ENCODE results near the gene NR4A1. TPM values are rescaled to one million over a fixed set of nuclear protein-coding genes. Genes with fewer than 3 reads are reported as not detected.

NR4A1 gene
- total RNA-seq, 1 donor from 2014 or later = 2.3 TPM

DNA sequence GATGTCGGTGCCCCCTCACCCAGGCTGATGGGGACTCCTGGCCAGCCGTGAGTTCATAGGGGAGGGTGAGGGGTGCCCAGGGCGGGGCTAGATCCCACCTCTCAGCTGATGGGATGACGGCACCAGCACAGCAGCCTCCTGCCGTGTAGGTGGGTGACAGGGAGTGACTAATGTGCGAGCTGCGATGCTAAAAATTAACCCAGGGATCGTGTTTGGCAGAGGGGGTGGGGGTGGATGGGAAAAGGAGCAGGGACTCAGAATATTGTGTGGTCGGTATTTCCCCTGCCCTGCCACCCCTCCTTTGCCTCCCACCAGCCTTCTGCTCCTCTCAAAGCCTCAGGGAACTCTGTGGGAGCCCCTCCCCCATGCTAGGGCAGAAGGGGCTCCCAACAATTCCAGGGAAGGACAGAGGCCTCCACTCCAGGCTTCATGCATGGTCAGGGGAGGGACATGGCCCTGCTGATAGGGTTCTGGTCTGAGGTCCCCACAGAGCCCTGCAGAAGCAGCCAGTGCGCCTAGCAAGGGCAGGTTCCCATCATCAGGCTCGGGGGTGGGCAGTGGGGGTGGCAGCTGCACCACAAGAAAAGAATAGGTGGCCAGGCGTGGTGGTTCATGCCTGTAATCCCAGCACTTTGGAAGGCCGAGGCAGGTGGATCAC, 32.0 kb upstream of the NR4A1 start:
- peaks cover 19% of the 10 kb centered on the region for H3K27me3 Mint-ChIP-seq (ENCODE audit: low read depth, unreplicated experiment)
- peaks cover 6% of the 10 kb centered on the region for H3K36me3 Mint-ChIP-seq (ENCODE audit: low read depth, unreplicated experiment)
- Histone ChIP-seq H3K27me3 (ENCODE audit: insufficient read depth, low read length) (no peaks in the 10 kb centered on the region), H3K4me2 (ENCODE audit: low read length) (peak overlapping the region; percentile 22), H3K4me3 (ENCODE audit: insufficient read depth, low read depth, low read length) (no peak overlapping the region), H3K27ac (ENCODE audit: low read depth, low read length) (no peak overlapping the region), H3K9ac (ENCODE audit: low read length) (no peak overlapping the region), H3K4me1 (ENCODE audit: insufficient read depth, low read length) (peaks cover 14% of the 10 kb centered on the region), H3K79me2 (ENCODE audit: insufficient read depth, low read length) (no peaks in the 10 kb centered on the region), H3K9me3 (ENCODE audit: insufficient read depth, low read depth, low read length) (no peaks in the 10 kb centered on the region), H2AFZ (ENCODE audit: low read depth, low read length) (no peak overlapping the region), H3K36me3 (ENCODE audit: insufficient read depth, low read length) (no peaks in the 10 kb centered on the region), H4K20me1 (ENCODE audit: insufficient read depth, low read length) (no peaks in the 10 kb centered on the region)
- DNase-seq (ENCODE audit: low read depth) = no peak
- TF ChIP-seq EZH2 (IDR thresholded peaks at IDR 0.05; ENCODE audit: insufficient read depth, low read length) = no peak
- TF ChIP-seq, protein P1, sequence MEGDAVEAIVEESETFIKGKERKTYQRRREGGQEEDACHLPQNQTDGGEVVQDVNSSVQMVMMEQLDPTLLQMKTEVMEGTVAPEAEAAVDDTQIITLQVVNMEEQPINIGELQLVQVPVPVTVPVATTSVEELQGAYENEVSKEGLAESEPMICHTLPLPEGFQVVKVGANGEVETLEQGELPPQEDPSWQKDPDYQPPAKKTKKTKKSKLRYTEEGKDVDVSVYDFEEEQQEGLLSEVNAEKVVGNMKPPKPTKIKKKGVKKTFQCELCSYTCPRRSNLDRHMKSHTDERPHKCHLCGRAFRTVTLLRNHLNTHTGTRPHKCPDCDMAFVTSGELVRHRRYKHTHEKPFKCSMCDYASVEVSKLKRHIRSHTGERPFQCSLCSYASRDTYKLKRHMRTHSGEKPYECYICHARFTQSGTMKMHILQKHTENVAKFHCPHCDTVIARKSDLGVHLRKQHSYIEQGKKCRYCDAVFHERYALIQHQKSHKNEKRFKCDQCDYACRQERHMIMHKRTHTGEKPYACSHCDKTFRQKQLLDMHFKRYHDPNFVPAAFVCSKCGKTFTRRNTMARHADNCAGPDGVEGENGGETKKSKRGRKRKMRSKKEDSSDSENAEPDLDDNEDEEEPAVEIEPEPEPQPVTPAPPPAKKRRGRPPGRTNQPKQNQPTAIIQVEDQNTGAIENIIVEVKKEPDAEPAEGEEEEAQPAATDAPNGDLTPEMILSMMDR (IDR thresholded peaks at IDR 0.05; ENCODE audit: insufficient read depth, low read depth, low read length) = no peak
- peaks cover 23% of the 10 kb centered on the region for H3K4me1 Mint-ChIP-seq (ENCODE audit: low read depth, unreplicated experiment)
- no peaks in the 10 kb centered on the region for H3K9me3 Mint-ChIP-seq (ENCODE audit: unreplicated experiment)
- no peak overlapping the region for H3K27ac Mint-ChIP-seq (ENCODE audit: unreplicated experiment)
- no peak for FAIRE-seq
- no peak overlapping the region for H3K4me3 Mint-ChIP-seq (ENCODE audit: unreplicated experiment)

DNA sequence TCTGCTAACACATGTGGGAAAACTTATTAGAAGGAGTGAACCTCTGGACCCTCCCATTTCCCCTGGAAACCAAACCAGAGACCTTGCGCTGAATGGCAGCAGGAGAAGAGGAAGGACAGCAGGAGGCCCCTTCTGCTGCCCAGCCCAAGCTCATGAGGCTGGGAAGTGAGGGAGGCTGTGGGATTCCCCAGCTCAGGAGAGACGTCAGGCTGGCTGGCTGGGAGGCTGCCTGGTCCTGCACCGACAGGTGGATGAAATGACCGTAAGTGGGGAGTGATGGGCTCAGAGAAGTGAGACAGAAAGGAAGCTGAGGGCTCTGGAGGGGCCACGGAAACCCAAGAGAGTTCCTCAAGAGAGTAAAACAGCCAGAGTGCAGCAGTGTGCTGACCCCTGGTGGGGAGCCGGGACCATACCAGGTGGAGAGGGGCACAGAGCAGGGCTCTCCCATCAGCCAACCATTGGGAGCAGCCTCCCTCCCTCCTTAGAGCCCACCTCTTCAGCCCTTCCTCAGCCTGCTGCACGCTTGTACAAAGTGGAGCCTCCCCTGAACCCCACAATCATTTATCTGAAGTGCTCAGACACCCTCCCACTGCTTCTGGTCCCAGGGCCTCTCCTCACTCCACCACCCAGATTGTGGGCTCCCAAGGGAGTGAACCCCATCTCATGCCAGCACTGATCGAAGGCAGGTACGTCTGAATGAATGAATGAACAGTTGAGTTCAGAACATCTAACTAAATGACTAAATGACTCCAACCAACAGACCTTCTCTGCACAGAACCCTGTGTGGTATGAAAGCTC, 30.5 kb upstream of the NR4A1 start:
- FAIRE-seq = no peak
- Histone ChIP-seq H3K4me3 (ENCODE audit: insufficient read depth, low read depth, low read length) (no peak overlapping the region), H3K9ac (ENCODE audit: low read length) (no peak overlapping the region), H2AFZ (ENCODE audit: low read depth, low read length) (no peak overlapping the region), H4K20me1 (ENCODE audit: insufficient read depth, low read length) (no peaks in the 10 kb centered on the region), H3K4me2 (ENCODE audit: low read length) (no peak overlapping the region), H3K36me3 (ENCODE audit: insufficient read depth, low read length) (no peaks in the 10 kb centered on the region), H3K4me1 (ENCODE audit: insufficient read depth, low read length) (peaks cover 15% of the 10 kb centered on the region), H3K9me3 (ENCODE audit: insufficient read depth, low read depth, low read length) (no peaks in the 10 kb centered on the region), H3K27ac (ENCODE audit: low read depth, low read length) (no peak overlapping the region), H3K27me3 (ENCODE audit: insufficient read depth, low read length) (no peaks in the 10 kb centered on the region), H3K79me2 (ENCODE audit: insufficient read depth, low read length) (no peaks in the 10 kb centered on the region)
- Mint-ChIP-seq H3K9me3 (ENCODE audit: unreplicated experiment) (no peaks in the 10 kb centered on the region), H3K36me3 (ENCODE audit: low read depth, unreplicated experiment) (peaks cover 6% of the 10 kb centered on the region), H3K4me3 (ENCODE audit: unreplicated experiment) (peak overlapping the region; percentile 35), H3K27me3 (ENCODE audit: low read depth, unreplicated experiment) (peaks cover 18% of the 10 kb centered on the region), H3K27ac (ENCODE audit: unreplicated experiment) (peak overlapping the region; percentile 66), H3K4me1 (ENCODE audit: low read depth, unreplicated experiment) (peaks cover 23% of the 10 kb centered on the region)
- TF ChIP-seq, protein P1 (IDR thresholded peaks at IDR 0.05; ENCODE audit: insufficient read depth, low read depth, low read length) = peak; percentile 59
- no peak for TF ChIP-seq EZH2 (IDR thresholded peaks at IDR 0.05; ENCODE audit: insufficient read depth, low read length)
- no peak for DNase-seq (ENCODE audit: low read depth)

DNA sequence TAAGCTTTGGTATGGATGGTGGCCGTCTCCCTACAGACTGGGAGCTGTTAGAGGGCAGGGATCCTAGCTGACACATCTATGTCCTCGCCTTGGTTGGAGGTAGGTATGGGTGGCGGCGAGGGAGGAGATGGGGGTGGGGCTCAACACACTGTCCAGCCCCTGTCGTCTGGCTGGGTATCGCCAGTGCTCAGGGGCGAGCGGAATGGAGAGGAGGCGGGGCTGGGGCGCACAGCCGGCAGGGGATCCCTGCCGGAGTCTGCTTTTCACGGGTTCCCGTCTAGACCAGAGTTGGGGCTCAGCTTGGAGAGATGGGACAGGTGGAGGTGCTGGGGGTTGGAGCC, 28.4 kb upstream of the NR4A1 start:
- Mint-ChIP-seq H3K4me1 (ENCODE audit: low read depth, unreplicated experiment) (peaks cover 19% of the 10 kb centered on the region), H3K4me3 (ENCODE audit: unreplicated experiment) (peak overlapping the region; percentile 37), H3K27me3 (ENCODE audit: low read depth, unreplicated experiment) (peaks cover 5% of the 10 kb centered on the region), H3K9me3 (ENCODE audit: unreplicated experiment) (no peaks in the 10 kb centered on the region), H3K27ac (ENCODE audit: unreplicated experiment) (no peak overlapping the region), H3K36me3 (ENCODE audit: low read depth, unreplicated experiment) (no peaks in the 10 kb centered on the region)
- no peak overlapping the region for H3K27ac ChIP-seq (ENCODE audit: low read depth, low read length)
- H3K4me2 ChIP-seq (ENCODE audit: low read length) = peak overlapping the region; percentile 89
- H4K20me1 ChIP-seq (ENCODE audit: insufficient read depth, low read length) = no peaks in the 10 kb centered on the region
- H3K27me3 ChIP-seq (ENCODE audit: insufficient read depth, low read length) = no peaks in the 10 kb centered on the region
- peaks cover 19% of the 10 kb centered on the region for H3K4me1 ChIP-seq (ENCODE audit: insufficient read depth, low read length)
- no peaks in the 10 kb centered on the region for H3K36me3 ChIP-seq (ENCODE audit: insufficient read depth, low read length)
- H3K79me2 ChIP-seq (ENCODE audit: insufficient read depth, low read length) = no peaks in the 10 kb centered on the region
- H2AFZ ChIP-seq (ENCODE audit: low read depth, low read length) = peak overlapping the region; percentile 81
- no peak for FAIRE-seq
- DNase-seq (ENCODE audit: low read depth) = no peak
- TF ChIP-seq, protein P1 (IDR thresholded peaks at IDR 0.05; ENCODE audit: insufficient read depth, low read depth, low read length) = no peak
- no peak for TF ChIP-seq EZH2 (IDR thresholded peaks at IDR 0.05; ENCODE audit: insufficient read depth, low read length)
- peak overlapping the region; percentile 54 for H3K9ac ChIP-seq (ENCODE audit: low read length)
- H3K4me3 ChIP-seq (ENCODE audit: insufficient read depth, low read depth, low read length) = peak overlapping the region; percentile 42
- no peaks in the 10 kb centered on the region for H3K9me3 ChIP-seq (ENCODE audit: insufficient read depth, low read depth, low read length)

All from astrocyte (in vitro differentiated cells and primary cell).